ENCODE results near the gene UBE2E3.

The UBE2E3 gene

DNA sequence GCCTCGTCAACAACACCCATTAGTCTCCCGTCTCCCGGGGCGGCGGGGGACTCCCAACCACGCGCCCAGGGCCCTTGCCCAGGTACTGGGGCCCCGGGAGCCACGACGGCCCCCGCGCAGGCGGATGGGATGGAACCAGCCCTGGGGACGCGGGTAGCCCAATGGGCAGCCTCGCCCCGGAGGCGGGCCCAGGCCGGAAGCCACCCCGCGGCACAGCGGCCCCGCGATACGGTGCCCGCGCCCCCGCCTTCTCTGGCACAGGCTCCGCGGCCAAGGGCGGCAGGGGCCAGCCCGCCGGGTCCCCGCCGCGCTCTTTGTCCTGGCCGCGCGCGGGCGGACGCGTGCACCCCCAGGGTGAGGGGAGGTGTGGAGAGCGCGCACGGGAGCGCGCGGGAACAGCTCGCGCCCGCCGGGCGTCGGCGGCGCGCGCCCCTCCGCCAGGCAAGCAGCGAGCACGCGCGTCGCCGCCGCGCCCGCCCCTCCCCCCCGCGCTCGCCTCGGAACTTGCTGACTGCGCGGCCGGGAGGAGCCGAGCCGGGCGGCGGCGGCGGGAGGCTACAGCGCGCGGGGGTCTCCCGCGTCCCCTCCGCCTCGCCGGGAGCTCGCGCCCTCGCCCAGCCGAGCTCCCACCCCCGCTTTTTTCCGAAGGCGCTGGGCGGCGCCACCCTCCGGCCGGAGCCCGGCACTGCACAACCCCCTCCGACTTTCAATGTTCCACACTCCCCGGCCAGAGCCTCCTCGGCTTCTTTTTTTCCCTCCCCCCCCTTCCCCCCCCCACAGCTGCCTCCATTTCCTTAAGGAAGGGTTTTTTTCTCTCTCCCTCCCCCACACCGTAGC lies at the start of gene UBE2E3:
TSS of gene UBE2E3 (plus strand) at position 500 of the 837 bp plus-strand sequence. CDS start 1,438 bp downstream, outside the sequence.
- peak; percentile 58 to 62 for DNase-seq (ENCODE audit: extremely low read depth in 1 of 2, low read depth in 1 of 2)

DNA sequence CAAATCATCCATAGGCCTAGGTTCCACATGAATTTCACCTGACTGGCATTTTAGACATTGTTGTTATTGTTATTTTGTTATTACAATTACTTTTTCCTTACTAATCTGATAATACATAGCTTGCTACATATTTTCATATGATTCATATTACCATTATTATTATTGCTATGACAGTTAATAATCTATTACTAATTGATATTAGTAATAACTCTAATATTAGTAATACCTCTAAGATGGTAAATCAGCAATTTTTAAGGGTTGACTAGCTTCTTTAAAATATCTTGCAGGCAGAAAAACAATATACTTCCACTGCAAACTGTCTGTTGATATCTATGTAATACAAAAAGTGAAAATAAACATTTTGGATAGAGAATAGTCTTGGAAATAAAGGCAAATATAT lies 48.6 kb upstream of the UBE2E3 start:
- DNase-seq (ENCODE audit: extremely low read depth in 1 of 2, low read depth in 1 of 2): no peak

DNA sequence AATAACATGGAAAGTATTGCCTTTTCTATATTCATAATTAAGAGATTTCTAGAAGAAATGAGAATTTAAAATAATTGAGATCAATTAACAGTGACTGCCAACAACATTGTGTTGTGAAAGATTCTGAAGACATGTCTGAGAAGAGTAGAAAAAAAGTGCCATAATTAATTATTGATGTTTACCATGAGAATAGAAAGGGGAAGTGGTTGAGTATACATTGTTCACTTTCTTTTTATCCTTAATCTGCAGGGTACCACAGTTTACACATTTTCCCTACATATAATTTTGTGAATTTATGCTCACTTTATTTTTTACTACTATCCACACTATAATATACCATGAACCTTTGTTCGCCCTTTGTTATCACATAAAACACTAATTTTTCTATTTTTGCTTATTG lies 47.1 kb upstream of the UBE2E3 start:
- DNase-seq (ENCODE audit: extremely low read depth in 1 of 2, low read depth in 1 of 2): no peak

DNA sequence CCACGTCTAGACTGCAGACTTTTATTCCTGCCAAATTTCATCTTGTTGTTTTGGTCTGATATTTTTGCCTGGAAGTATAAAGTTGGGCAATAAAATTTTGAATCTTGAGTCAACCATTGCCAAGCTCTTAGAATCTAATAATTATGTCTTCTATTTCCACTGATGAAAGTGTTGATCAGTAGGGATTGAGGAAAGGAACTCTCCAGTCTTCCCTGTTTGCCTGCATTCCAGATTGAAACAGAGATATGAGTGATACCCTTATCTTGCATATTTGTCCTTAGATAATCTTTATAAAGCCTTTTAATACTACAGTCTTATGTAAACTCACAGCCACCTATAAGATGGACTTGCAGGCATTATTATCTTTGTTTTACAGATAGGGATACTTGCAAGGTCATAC lies 45.5 kb upstream of the UBE2E3 start:
- DNase-seq (ENCODE audit: extremely low read depth in 1 of 2, low read depth in 1 of 2): no peak

DNA sequence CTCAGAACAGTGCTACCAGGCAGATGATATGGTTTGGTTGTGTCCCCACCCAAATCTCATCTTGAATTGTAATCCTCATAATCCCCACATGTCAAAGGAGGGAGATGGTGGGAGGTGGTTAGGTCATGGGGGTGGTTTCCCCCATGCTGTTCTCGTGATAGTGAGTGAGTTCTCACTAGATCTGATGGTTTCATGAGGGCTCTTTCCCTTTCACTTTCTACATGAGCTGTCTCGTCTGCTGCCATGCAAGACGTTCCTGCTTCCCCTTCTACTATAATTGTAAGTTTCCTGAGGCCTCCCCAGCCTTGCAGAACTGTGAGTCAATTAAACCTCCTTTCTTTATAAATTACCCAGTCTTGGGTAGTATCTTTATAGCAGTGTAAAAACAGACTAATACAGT lies 42.9 kb upstream of the UBE2E3 start:
- peak in 1 of 2 donors; percentile 3 for DNase-seq (ENCODE audit: extremely low read depth in 1 of 2, low read depth in 1 of 2)

DNA sequence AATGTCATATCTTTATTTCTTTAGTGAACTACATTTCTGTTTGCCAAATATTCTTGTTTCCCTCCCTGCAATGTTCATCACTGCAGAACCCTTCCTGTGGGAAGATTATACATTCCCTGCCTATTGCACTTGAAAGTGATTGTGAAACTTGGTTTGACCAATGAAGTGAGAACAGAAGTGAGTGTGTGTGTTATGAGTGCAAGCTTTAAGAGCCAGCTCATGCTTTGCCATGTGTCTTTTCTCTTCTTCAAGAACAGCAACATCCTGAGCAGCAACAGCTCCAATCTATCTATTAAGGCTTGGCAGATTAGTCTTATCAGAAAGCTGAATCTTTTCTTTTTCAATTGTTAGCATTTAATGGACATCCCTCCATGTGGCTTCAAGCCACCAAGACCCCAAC lies 42.0 kb upstream of the UBE2E3 start:
- no peak for DNase-seq (ENCODE audit: extremely low read depth in 1 of 2, low read depth in 1 of 2)

DNA sequence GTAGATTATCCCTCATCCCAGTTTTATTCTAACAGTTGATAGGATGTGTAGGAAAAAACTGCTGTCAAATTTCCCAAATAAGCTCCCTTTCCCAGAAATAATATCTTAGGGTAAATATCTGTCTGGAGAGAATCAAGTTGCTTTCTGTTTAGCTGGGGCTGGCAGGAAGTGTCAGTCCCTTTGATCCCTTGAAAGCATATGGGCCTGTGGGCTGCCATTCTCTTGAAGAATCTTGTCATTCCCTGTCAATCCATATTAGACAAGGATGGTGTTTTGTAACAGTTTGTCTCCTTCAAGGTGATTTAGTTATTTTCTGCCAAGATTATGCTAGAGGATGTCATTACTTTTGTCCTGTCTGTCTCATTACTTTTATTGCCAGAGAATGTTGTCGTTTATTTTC lies 37.1 kb upstream of the UBE2E3 start:
- no peak for DNase-seq (ENCODE audit: extremely low read depth in 1 of 2, low read depth in 1 of 2)

DNA sequence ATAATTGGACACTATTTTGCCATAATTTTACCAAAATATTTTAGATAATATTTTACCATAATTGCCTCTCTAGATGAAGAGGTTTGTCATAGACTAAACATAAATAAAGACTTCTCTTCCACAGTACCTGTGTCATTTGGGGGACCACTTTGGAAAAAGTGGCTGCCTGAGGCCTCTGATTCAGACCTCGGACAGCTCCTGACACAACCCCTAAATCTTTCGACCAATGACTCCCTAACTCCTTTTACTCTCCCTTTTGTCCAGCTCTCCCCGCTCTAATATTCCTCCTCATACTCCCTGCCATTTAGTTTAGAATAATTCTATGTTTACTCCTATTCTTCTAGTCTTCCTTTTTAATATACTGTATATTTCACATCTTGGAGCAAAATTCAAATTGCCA lies 36.0 kb upstream of the UBE2E3 start:
- DNase-seq (ENCODE audit: extremely low read depth in 1 of 2, low read depth in 1 of 2): no peak

DNA sequence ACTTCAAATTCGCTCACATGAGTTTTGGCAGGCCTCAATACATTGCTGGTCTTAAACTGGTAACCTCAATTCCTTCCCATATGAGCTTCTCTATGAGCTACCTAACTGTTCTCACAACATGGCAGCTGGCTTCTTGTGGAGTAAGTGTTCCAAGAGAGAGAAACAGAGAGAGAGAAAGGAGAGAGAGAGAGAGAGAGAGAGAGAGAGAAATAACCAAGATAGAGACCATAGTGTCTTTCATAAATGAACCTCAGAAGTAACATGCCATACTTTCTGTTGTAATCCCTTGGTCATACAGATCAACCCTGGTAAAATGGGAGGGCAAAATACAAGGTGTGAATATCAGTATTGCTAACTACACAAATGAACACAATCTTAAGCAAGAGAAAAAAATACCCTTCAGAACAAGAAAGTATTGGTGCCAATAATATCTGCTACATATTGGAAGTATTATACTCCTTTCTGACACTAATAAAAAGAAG lies 33.2 kb upstream of the UBE2E3 start:
- no peak for DNase-seq (ENCODE audit: extremely low read depth in 1 of 2, low read depth in 1 of 2)

DNA sequence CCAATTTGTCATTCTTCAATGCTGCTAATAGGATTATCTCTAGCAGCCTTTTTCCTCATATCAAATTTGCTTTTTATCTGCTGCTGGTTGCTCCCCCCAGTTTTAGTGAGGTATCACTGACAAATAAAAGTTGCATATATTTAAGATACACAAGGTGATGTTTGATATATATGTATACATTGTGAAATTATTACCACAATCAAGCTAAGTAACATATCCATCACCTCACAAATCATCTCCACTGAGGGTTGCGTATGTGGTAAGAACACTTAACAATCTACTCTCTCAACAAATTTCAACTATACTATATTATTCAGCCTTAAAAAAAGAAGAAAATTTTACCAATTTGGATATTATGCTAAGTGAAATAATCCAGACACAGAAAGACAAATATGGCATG lies 30.5 kb upstream of the UBE2E3 start:
- DNase-seq (ENCODE audit: extremely low read depth in 1 of 2, low read depth in 1 of 2): no peak

DNA sequence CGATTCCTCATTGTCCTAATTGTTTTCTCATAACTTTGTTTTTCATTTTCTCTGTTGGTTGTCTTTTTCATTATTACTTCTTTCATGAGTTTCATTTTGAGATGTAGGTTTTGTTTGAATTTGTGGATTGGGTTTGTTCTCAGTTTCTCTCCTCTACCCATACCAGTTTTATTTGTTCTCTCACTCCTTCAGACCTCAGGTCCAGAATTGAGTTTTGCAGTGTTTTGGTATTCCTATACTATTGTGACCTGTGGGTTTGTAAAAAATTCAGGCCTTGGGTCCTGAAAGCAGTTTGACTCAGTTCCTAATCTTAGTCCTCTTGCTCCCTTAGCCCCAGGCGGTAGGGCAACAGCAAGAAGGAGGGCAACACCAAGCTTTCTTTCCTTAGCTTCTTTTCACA lies 28.3 kb upstream of the UBE2E3 start:
- DNase-seq (ENCODE audit: extremely low read depth in 1 of 2, low read depth in 1 of 2): no peak

DNA sequence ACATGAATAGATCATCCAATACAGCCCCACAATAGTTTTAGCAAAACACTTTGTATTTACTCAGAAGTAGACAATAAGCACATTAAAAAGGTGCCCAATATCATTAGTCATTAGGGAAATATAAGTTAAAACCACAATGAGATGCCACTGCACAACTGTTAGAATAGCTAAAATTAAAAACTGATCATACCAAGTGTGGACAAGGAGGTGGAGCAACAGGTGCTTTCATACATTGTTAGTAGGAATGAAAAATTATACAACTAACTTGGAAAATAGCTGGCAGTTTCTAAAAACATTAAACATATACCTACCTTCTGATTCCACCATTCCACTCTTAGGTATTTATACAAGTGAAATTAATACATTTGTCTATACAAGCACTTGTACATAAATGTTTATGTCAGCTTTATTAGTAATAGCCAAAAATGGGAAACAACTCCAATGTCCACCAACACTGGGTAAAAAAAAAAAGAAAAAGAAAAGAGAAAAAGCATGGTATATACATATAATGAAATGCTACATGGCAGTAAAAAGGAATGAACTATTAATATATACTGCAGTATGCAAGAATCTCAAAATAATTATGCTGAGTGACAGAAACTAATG lies 27.6 kb upstream of the UBE2E3 start:
- DNase-seq (ENCODE audit: extremely low read depth in 1 of 2, low read depth in 1 of 2): no peak

DNA sequence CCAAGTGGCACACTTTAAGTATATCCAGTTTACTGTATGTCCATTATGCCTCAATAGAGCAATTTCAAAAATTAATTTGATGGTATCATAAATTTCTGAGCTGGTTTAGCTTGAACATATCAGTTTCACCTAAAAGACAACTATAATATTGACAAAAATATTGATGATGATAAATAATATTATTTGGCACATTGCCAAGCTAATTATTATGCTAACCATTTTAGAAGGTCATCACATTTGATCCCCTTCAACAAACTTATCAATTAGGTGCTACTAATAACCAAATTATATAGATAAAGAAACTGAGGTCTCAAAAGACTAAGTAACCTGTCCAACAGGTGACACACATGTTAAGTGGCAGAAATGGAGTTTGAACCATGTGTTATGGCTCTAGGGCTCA lies 26.9 kb upstream of the UBE2E3 start:
- no peak for DNase-seq (ENCODE audit: extremely low read depth in 1 of 2, low read depth in 1 of 2)

DNA sequence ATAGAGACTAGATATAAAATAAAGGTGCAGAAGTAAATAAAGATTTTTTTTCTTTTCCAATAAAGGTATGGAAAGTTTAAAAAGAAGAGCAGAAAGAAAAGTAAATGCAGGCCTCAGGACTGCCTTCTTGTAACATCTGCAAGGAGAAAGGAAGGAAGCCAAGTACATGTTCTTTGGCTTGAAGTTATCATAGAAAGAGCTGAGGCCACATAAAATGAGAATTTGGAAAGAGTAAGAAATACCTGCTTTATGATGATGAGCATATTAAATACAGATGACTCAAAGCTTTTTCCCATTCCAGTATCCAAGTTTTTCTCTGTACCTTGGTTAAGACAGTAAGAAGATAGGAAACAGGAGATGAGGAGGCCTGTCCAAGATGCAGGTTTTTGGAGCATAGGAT lies 25.3 kb upstream of the UBE2E3 start:
- DNase-seq (ENCODE audit: extremely low read depth in 1 of 2, low read depth in 1 of 2): no peak

DNA sequence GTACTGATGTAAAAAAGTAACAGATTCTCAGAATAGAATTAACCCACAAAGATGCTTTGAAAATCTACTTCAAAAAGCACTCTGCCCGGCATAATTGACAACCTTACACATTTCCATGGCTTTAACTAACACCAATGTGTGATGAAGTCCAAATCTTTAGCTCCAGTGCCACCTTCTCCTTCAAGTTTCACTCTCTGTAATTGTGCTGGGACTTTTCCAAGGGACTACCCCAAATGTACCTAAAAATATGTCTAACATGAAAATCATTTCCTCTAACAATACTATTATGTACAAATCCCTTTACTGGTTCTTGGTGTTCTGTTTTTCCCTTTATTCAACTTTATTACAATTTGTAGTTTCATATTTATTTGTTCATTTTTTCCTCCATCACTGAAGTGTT lies 20.6 kb upstream of the UBE2E3 start:
- DNase-seq (ENCODE audit: extremely low read depth in 1 of 2, low read depth in 1 of 2): no peak

DNA sequence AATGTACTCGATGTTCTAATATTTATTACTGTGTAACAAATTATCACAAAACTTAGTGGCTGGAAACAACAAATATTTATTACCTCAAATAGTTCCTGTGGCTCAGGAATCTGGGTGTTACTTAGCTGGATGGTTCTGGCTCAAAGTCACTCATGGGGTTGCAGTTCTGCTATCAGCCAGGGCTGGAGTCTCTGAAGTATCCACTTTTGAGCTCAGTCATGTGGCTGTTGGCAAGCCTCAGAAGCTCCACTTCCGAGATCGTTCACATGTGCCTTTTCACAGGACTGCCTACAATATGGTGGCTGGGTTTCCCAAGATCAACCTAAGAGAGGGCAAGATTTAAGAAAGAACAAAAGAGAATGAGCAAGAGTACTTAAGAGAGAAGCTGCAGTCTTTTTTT lies 19.4 kb upstream of the UBE2E3 start:
- no peak for DNase-seq (ENCODE audit: extremely low read depth in 1 of 2, low read depth in 1 of 2)

DNA sequence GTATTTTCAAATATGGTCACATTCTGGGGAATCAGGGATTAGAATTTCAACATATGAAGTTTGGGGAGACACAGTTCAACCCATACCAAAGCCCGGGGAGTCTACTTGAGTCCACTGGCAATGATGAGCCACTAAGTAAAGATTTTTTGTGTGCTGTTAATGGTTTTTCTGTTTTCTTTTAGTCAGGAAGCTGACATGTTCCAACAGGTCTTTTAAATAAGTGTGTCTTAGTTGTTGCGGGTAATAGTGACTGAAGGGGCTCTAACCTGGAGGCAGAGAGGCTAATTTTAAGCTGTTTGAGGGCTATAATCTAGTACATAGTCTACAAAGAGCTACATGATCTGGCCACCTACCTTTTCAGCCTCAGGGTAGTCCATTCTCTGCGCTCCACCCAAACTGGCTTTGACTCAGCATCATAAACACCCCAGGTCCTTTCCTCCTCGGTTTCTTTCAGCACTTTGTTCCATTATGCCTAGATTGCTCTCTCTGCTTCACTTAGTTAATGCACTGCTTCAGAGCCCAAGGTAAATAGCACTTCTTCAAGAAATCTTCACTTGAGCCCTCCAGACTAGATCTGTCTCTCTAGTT lies 17.6 kb upstream of the UBE2E3 start:
- DNase-seq (ENCODE audit: extremely low read depth in 1 of 2, low read depth in 1 of 2): no peak

DNA sequence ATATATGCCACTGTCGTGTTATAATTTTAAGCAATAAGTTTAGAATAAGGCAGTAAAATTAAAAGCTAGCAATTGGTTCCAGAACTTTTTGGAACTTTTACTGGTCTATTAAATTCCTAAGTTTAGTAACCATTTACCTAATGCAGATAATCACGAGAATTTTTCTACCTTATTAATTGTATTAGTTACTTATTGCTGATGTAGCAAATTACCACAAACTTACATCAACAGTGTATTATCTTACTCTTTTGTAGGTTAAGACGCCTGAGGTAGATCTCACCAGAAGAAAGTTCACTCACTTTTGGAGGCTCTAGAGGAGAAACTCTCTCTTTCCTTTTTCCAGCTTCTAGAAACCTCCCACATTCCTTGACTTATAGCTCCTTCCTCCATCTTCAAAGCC lies 14.0 kb upstream of the UBE2E3 start:
- no peak for DNase-seq (ENCODE audit: extremely low read depth in 1 of 2, low read depth in 1 of 2)

DNA sequence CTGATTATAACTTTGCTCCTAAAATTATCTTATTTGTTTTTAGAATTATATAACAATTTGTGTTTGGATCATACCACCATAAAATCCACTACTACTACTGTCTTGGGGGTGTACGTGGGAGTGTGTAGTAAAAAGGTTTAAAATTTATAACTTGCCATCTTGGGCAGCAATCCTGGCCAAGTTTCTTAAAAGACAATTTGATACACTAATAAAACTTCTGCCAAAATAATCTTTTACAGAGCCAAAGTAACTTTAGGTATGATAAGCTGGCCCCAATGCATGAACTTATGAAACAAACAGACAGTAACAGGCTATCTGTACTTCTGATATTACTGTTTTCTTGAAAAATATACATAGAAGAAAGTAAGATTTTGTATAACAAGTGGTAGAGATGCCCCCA lies 11.3 kb upstream of the UBE2E3 start:
- no peak for DNase-seq (ENCODE audit: extremely low read depth in 1 of 2, low read depth in 1 of 2)

DNA sequence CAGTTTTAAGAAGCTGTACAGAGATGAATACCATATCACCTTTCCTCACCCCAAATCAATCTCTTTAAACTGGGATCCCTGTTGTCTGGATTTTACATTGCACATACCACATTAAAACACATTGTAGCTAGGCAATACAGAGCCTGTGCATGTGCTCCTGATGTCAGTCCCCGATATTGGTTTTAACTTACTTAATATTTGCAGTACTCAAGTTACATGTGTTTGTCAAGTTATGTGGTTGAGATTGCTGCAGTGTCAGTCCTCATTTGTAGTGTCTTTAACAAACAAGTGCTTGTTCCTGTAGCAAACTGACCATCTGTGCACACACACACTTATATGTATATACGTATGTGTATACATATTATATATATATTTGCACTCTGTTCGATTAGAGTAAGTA lies 10.4 kb upstream of the UBE2E3 start:
- DNase-seq (ENCODE audit: extremely low read depth in 1 of 2, low read depth in 1 of 2): no peak

DNA sequence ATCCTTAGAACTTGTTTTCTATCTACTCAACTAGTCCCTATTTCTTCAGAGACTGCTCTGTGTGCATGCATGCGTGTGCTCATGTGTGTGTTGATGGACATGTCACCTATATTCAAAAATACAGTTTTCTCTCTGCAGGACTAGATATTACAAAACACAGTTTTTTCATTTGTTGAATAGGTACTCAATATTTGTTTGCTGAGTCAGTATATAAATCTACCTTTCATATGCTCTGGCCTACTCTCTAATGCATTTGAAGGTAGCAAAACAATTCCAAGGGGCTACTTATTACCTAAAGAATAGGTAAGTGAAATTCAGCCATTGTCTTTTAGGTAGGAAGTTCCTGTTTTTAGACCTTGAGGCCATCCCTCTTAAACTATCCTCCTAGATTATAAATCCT lies 8.6 kb upstream of the UBE2E3 start:
- no peak for DNase-seq (ENCODE audit: extremely low read depth in 1 of 2, low read depth in 1 of 2)

DNA sequence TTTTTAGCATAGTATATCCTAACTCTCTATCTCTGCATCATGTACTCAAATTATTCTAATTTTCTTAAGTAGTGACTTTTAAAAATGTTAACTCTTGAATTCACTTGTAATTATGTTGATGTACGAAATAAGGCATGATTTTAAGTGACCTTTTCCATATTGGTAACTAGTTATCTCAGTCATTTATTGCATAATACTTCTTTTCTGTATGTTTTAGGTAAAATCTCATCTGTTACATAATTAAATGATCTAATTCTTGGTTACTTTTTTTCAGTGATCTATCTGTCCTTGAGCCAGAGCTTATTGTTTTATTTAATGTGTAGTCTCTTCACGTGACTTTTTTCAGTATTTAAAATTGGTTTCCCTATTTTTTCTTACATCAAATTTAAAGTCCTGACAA lies 4.8 kb upstream of the UBE2E3 start:
- no peak for DNase-seq (ENCODE audit: extremely low read depth in 1 of 2, low read depth in 1 of 2)
